ENCODE measurements around the gene P2RX4. TPM values are rescaled to one million over a fixed set of nuclear protein-coding genes. Genes with fewer than 3 reads are reported as not detected.

P2RX4 gene
- total RNA-seq, 1 experiment from 2014 or later: 8.1 TPM

DNA sequence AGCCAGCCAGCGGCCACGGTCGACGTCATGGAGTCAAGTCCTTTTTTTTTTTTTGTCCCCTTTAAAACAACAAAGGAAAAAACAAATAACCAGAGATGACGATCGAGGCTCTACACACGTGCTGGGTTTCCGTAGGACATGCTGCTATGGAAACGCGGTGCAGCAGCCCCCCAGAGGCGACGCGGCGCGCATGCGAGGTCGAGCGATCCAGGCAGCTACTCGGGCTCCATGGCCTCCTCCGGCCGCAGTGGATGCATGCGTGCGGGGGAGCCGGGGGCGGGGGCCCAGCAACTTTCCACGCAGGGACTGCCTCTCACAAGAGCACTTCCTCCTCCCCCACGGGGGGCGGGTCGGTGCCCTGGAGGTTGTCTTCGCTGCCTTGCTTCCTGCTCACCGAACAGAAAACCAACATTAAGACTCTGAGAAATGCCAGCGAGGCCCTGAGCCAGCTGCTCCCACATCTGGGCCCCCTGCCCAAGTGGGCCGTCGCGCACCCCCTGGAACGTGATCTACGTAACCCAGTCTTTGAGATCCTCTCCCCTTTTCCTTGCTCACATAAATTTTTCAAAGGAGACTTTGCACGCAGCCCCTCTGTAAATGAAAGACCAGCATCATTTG, 30.7 kb downstream of the P2RX4 start:
- Histone ChIP-seq H4K91ac (ENCODE audit: insufficient read length, low read depth, low read length) (no peak overlapping the region), H2BK5ac (ENCODE audit: insufficient read length, low read length) (no peak overlapping the region), H3K14ac (ENCODE audit: insufficient read depth, low read length) (no peak overlapping the region), H2BK20ac (ENCODE audit: low read depth, low read length, poor library complexity, severe bottlenecking) (no peak overlapping the region), H2BK120ac (ENCODE audit: low read depth, low read length, poor library complexity, severe bottlenecking) (no peak overlapping the region), H3K27me3 (ENCODE audit: insufficient read depth, low read length) (no peaks in the 10 kb centered on the region), H4K20me1 (ENCODE audit: control insufficient read depth, insufficient read depth, insufficient read length) (no peaks in the 10 kb centered on the region), H3K23me2 (ENCODE audit: insufficient read length, low read depth, low read length, poor library complexity, severe bottlenecking) (no peaks in the 10 kb centered on the region), H3K79me2 (ENCODE audit: insufficient read depth, low read length) (no peaks in the 10 kb centered on the region), H4K8ac (replicated peaks; ENCODE audit: insufficient read length, low read depth, low read length) (no peak overlapping the region), H3K4me1 (ENCODE audit: insufficient read depth, low read length) (peaks cover 3% of the 10 kb centered on the region; the same call in 1 of the 2 replicates), H3K4me2 (ENCODE audit: insufficient read depth, insufficient read length, low read length) (no peak overlapping the region), H3K27ac (ENCODE audit: insufficient read length, low read depth, low read length) (no peak overlapping the region), H2BK12ac (ENCODE audit: insufficient read length, low read depth, low read length) (no peak overlapping the region), H3K79me1 (ENCODE audit: insufficient read depth, low read depth, low read length, poor library complexity, severe bottlenecking) (no peaks in the 10 kb centered on the region), H3K56ac (ENCODE audit: insufficient read length, low read depth, low read length) (no peak overlapping the region), H2AFZ (ENCODE audit: low read length) (no peak overlapping the region), H3K18ac (ENCODE audit: insufficient read length, low read depth, low read length) (no peak overlapping the region), H3K23ac (ENCODE audit: insufficient read length, low read depth, low read length) (no peak overlapping the region), H3K9me3 (ENCODE audit: control insufficient read depth, low read depth, low read length) (no peaks in the 10 kb centered on the region), H2AK5ac (ENCODE audit: insufficient read length, low read length) (no peak overlapping the region), H4K5ac (ENCODE audit: insufficient read length, low read depth, low read length) (no peak overlapping the region), H3K4ac (ENCODE audit: low read depth, low read length) (no peak overlapping the region), H3T11ph (ENCODE audit: low read length) (no peak overlapping the region), H3K9ac (ENCODE audit: extremely low read depth, insufficient read length, low read length) (no peak overlapping the region), H2BK15ac (ENCODE audit: low read depth, low read length) (no peak overlapping the region)
- Mint-ChIP-seq H3K36me3 (ENCODE audit: insufficient read depth in 1 of 3, low read depth in 3 of 3) (peaks cover 16 to 23% (median 21%) of the 10 kb centered on the region in 3 experiments; a peak in 6 of 7 replicates), H3K27me3 (ENCODE audit: low read depth) (no peaks in the 10 kb centered on the region), H3K9me3 (no peaks in the 10 kb centered on the region), H3K4me3 (0 out of 5 replicates have a peak overlapping the region, but pooled peaks of 1 of the 2 experiments have one; percentile 42), H3K27ac (peak overlapping the region in 2 of 3 experiments; percentile 4 to 91; a peak in 4 of 7 replicates), H3K4me1 (peaks cover 25 to 40% of the 10 kb centered on the region in 2 experiments)
- WGBS (ENCODE audit: extremely low coverage, insufficient read length, low lambda C conversion rate): no CpG with 5 or more reads among the region's 38 CpGs
- TF ChIP-seq, protein P1, sequence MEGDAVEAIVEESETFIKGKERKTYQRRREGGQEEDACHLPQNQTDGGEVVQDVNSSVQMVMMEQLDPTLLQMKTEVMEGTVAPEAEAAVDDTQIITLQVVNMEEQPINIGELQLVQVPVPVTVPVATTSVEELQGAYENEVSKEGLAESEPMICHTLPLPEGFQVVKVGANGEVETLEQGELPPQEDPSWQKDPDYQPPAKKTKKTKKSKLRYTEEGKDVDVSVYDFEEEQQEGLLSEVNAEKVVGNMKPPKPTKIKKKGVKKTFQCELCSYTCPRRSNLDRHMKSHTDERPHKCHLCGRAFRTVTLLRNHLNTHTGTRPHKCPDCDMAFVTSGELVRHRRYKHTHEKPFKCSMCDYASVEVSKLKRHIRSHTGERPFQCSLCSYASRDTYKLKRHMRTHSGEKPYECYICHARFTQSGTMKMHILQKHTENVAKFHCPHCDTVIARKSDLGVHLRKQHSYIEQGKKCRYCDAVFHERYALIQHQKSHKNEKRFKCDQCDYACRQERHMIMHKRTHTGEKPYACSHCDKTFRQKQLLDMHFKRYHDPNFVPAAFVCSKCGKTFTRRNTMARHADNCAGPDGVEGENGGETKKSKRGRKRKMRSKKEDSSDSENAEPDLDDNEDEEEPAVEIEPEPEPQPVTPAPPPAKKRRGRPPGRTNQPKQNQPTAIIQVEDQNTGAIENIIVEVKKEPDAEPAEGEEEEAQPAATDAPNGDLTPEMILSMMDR (conservative IDR thresholded peaks at IDR 0.05): no peak
- DNase-seq: peak; percentile 69

All from H9 (cell line).